Endothelial cell of umbilical vein (primary cell): ENCODE data around the gene MRPS35. TPM values are rescaled to one million over a fixed set of nuclear protein-coding genes. Genes with fewer than 3 reads are reported as not detected.
A peak's percentile ranks its signal among the peaks of the same experiment; 100 is the strongest.

Source experiments
- BruUV-seq: library from RNA; stranded (reverse); fragments of 400-500 nt; replicated peaks from 2 replicates; lab custom pipeline; 2021; lab: Mats Ljungman, UMichigan
- CTCF ChIA-PET: fragments of 300-600, 350-600 bp; sonication (Branson Sonifier 250); formaldehyde crosslinking; loops from one replicate; lab custom pipeline; 2021; ENCODE audit warnings: antibody characterized with exemption, inconsistent platforms; lab: Charles Lee
- POLR2A ChIA-PET: fragments of 300-600, 350-600 bp; sonication (Branson Sonifier 250); formaldehyde crosslinking; loops from one replicate; lab custom pipeline; 2021; ENCODE audit warnings: antibody characterized with exemption, inconsistent platforms; lab: Charles Lee
- DNase-seq: peaks from one replicate; pipeline ENCODE4 v3.0.0-alpha.2; 2011; ENCODE audit warnings: low read depth, low spot score
- FAIRE-seq: peaks from 2 replicates; lab custom pipeline; 2011; peaks lifted over from hg19 to GRCh38; lab: Jason Lieb, UNC
- H2AFZ ChIP-seq: 2 replicates; pipeline ENCODE4 v1.6.0; 2012; ENCODE audit warnings: low read depth, low read length, control low read depth, inconsistent platforms
- H3K27ac ChIP-seq: 2 replicates; pipeline ENCODE4 v1.5.1; 2011; ENCODE audit warnings: low read depth, mild to moderate bottlenecking, control low read depth, low read length, moderate library complexity; ENCODE audit not compliant: insufficient read depth
- H3K27me3 ChIP-seq, 2 experiments: 2 replicates each; pipeline versions ENCODE4 v1.6.0 to v1.6.1; 2011; ENCODE audit warnings: low read length in 2 of 2, mixed read lengths in 1 of 2; ENCODE audit not compliant: control insufficient read depth in 2 of 2, insufficient read depth in 2 of 2
- H3K36me3 ChIP-seq, 2 experiments: 2 replicates in 1 of 2; 3 replicates in 1 of 2; pipeline ENCODE4 v1.5.1; 2011; ENCODE audit warnings: low read length in 2 of 2, mild to moderate bottlenecking in 1 of 2, moderate library complexity in 1 of 2; ENCODE audit not compliant: control insufficient read depth in 2 of 2, insufficient read depth in 2 of 2; ENCODE audit errors: extremely low read depth in 1 of 2
- H3K4me1 ChIP-seq: 3 replicates; pipeline ENCODE4 v1.5.1; 2011; ENCODE audit warnings: mild to moderate bottlenecking, low read length; ENCODE audit not compliant: control insufficient read depth, insufficient read depth; ENCODE audit errors: extremely low read depth
- H3K4me2 ChIP-seq: 2 replicates; pipeline ENCODE4 v1.6.1; 2011; ENCODE audit warnings: low read length, control low read depth, mixed read lengths; ENCODE audit not compliant: insufficient read depth
- H3K4me3 ChIP-seq, 3 experiments: fragments of 200-600 bp in 1 of 3; sonication (generic), shearing (Covaris generic) in 1 of 3; replicated peaks in 1 of 3; 2 replicates each; pipeline ENCODE4 v1.5.1; 2011 to 2016; ENCODE audit warnings: control low read depth in 3 of 3, low read length in 3 of 3, mild to moderate bottlenecking in 2 of 3, inconsistent platforms in 1 of 3, low read depth in 1 of 3, moderate library complexity in 1 of 3; ENCODE audit not compliant: insufficient read depth in 1 of 3
- H3K79me2 ChIP-seq: 2 replicates; pipeline ENCODE4 v1.6.0; 2012; ENCODE audit warnings: low read length, inconsistent platforms; ENCODE audit not compliant: control insufficient read depth, insufficient read depth
- H3K9ac ChIP-seq: replicated peaks from 2 replicates; pipeline ENCODE3; 2011; ENCODE audit warnings: low read length, control low read depth; ENCODE audit not compliant: insufficient read depth; ENCODE audit errors: extremely low read depth
- H3K9me1 ChIP-seq: replicated peaks from 3 replicates; pipeline ENCODE4 v1.6.0; 2011; ENCODE audit warnings: mild to moderate bottlenecking, low read length; ENCODE audit not compliant: control insufficient read depth, insufficient read depth; ENCODE audit errors: extremely low read depth
- H3K9me3 ChIP-seq: replicated peaks from 2 replicates; pipeline ENCODE4 v1.5.1; 2012; ENCODE audit warnings: low read length, inconsistent platforms; ENCODE audit not compliant: control insufficient read depth, insufficient read depth
- H4K20me1 ChIP-seq: replicated peaks from 2 replicates; pipeline ENCODE3; 2011; ENCODE audit warnings: mild to moderate bottlenecking, low read length; ENCODE audit not compliant: control insufficient read depth, insufficient read depth; ENCODE audit errors: extremely low read depth
- CTCF ChIP-seq, 2 donors: IDR thresholded peaks; 1 replicate in 1 of 2; 2 replicates in 1 of 2; pipeline ENCODE4 v1.5.1; 2011; ENCODE audit warnings: low read length in 2 of 2, mild to moderate bottlenecking in 2 of 2, moderate library complexity in 2 of 2, control low read depth in 1 of 2, inconsistent platforms in 1 of 2, low read depth in 1 of 2; ENCODE audit not compliant: insufficient read depth in 1 of 2; ENCODE audit errors: extremely low read depth in 1 of 2
- EZH2 ChIP-seq: IDR thresholded peaks from 2 replicates; pipeline ENCODE4 v1.6.1; 2012; ENCODE audit warnings: borderline replicate concordance, low read depth, mild to moderate bottlenecking, moderate library complexity, low read length, inconsistent platforms; ENCODE audit not compliant: severe bottlenecking
- FOS ChIP-seq: IDR thresholded peaks from 2 replicates; pipeline ENCODE4 v1.6.1; 2011; ENCODE audit warnings: mild to moderate bottlenecking, low read length, moderate library complexity, borderline replicate concordance; ENCODE audit not compliant: insufficient read depth
- GATA2 ChIP-seq: IDR thresholded peaks from 2 replicates; pipeline ENCODE4 v1.7.0; 2011; ENCODE audit warnings: low read depth, mild to moderate bottlenecking, moderate library complexity, mixed read lengths, low read length; ENCODE audit not compliant: insufficient read length, insufficient read depth
- JUN ChIP-seq: IDR thresholded peaks from 2 replicates; pipeline ENCODE4 v1.6.1; 2011; ENCODE audit warnings: borderline replicate concordance, low read depth; ENCODE audit not compliant: insufficient read length, insufficient read depth
- MAX ChIP-seq: IDR thresholded peaks from 2 replicates; pipeline ENCODE4 v1.6.1; 2011; ENCODE audit not compliant: insufficient read depth, insufficient read length
- MYC ChIP-seq: IDR thresholded peaks from one replicate; pipeline ENCODE4 v1.6.1; 2011; ENCODE audit warnings: mild to moderate bottlenecking, low read depth, low read length
- POLR2A ChIP-seq: IDR thresholded peaks from 2 replicates; pipeline ENCODE4 v1.6.1; 2012; ENCODE audit warnings: low read depth, mild to moderate bottlenecking, control low read depth, low read length
- POLR2AphosphoS5 ChIP-seq: IDR thresholded peaks from 2 replicates; pipeline ENCODE4 v1.6.1; 2012; ENCODE audit warnings: low read depth, mild to moderate bottlenecking, control low read depth, low read length, moderate library complexity; ENCODE audit not compliant: insufficient read depth
- dilution Hi-C: fragments of 300-500 bp; cut with MboI; formaldehyde crosslinking; loops from one replicate; pipeline ENCODE4 v1.15.0; 2019; ENCODE audit warnings: low sequenced_read_pairs; ENCODE audit not compliant: extremely low pct_ligation_motif_present
- intact Hi-C: fragments of 100-400 bp; cut with micrococcal nuclease; formaldehyde crosslinking; loops from one replicate; pipeline ENCODE4 v1.10.0; 2022
- polyA plus RNA-seq, 4 experiments: library from polyadenylated mRNA; depleted of rRNA in 3 of 4; stranded (reverse) in 3 of 4; unstranded in 1 of 4; fragments of >200 nt; gene quantifications; 2 replicates each; pipeline versions ENCODE4 v1.2.1 to v1.2.3, GENCODE V29; 2011 to 2012; ENCODE audit warnings: missing spikeins in 1 of 4
- small RNA-seq: library from RNA; depleted of rRNA; stranded (forward); fragments of <200 nt; gene quantifications from one replicate; pipeline ENCODE3, GENCODE V24; 2012; ENCODE audit warnings: low replicate concordance, low read depth; ENCODE audit not compliant: insufficient read depth, insufficient read length
- total RNA-seq: library from RNA; stranded (reverse); gene quantifications from 2 replicates; pipeline ENCODE4 v1.2.3, GENCODE V29; 2021

The MRPS35 gene
- total and polyA plus RNA-seq, 2 donors (not counting 3 experiments of a cell fraction or from before 2014, with no cell fraction given): 22.7 to 38.6 TPM

- no peaks in the 10 kb centered on the region for H3K79me2 ChIP-seq
- TF ChIP-seq POLR2AphosphoS5 (no peak), MAX (no peak), EZH2 (no peak), MYC (no peak), CTCF (IDR thresholded peaks at IDR 0.05; ENCODE audit: extremely low read depth in 1 of 2, insufficient read depth in 1 of 2, low read depth in 1 of 2, low read length in 2 of 2) (no peak), FOS (no peak), JUN (no peak), GATA2 (no peak), POLR2A (no peak)
- H3K9me1 ChIP-seq: no peaks in the 10 kb centered on the region
- no peaks in the 10 kb centered on the region for H3K9me3 ChIP-seq
- H3K9ac ChIP-seq: no peak overlapping the region
- no peak overlapping the region for H3K4me3 ChIP-seq
- dilution Hi-C loops (no loop called here), intact Hi-C loops (no loop called here)
- H3K36me3 ChIP-seq: no peaks in the 10 kb centered on the region
- DNase-seq: peak; percentile 24
- CTCF ChIA-PET: interaction anchor here (1.2 to 1.9 kb wide), 4 partner anchors 10 to 73 kb away, joined by 5 to 17 read pairs (median 6); no protein-coding TSS in a partner anchor
- H3K4me1 ChIP-seq: no peaks in the 10 kb centered on the region
- H3K4me2 ChIP-seq: no peak overlapping the region
- no peak overlapping the region for H2AFZ ChIP-seq
- BruUV-seq: no TSS peak
- POLR2A ChIA-PET: no interaction called here
- peaks cover 0 to 3% of the 10 kb centered on the region in 2 experiments for H3K27me3 ChIP-seq
- no peak for FAIRE-seq
- H4K20me1 ChIP-seq: no peaks in the 10 kb centered on the region
- no peak overlapping the region for H3K27ac ChIP-seq
Observed at GRCh38 chr12:27805238-27805637, 94.6 kb downstream of the MRPS35 start.

Small RNA genes lying within 50 kb of the gene (small RNA-seq; reads per million reads assigned to genes)
- gene RF00019: not detected

Other genes with a start within 250 kb of the MRPS35 start
- 154 TPM in 2 replicates for gene PPFIBP1, start 186.6 kb upstream of the MRPS35 start, total RNA-seq
- 37.2 and 45.5 TPM in 2 replicates for gene PPFIBP1, start 186.6 kb upstream of the MRPS35 start, polyA plus RNA-seq
- gene REP15, start 14.4 kb upstream of the MRPS35 start, total RNA-seq: 4.3 and 4.8 TPM in 2 replicates
- 0.51 and 0.94 TPM in 2 replicates for gene REP15, start 14.4 kb upstream of the MRPS35 start, polyA plus RNA-seq
- 36.2 and 36.5 TPM in 2 replicates for gene KLHL42, start 69.4 kb downstream of the MRPS35 start, total RNA-seq
- gene KLHL42, start 69.4 kb downstream of the MRPS35 start, polyA plus RNA-seq: 20.1 and 22.2 TPM in 2 replicates
- 0.65 TPM in 1 of 2 replicates, not detected in the other for gene MANSC4, start 69.4 kb downstream of the MRPS35 start, total RNA-seq
- 0.11 TPM in 1 of 2 replicates, not detected in the other for gene MANSC4, start 69.4 kb downstream of the MRPS35 start, polyA plus RNA-seq